ENCODE measurements around the gene CACNA2D4.
A peak's percentile ranks its signal among the peaks of the same experiment; 100 is the strongest.
"Not testable (repeated sequence)": the region's sequence is repeated elsewhere in the genome, so short reads cannot be mapped to it uniquely, and the experiment has no call there.

CACNA2D4 gene

GRCh38 chr12:1825382-1826102 lies 92.9 kb downstream of the CACNA2D4 start:
- Histone ChIP-seq H3K4me1 (ENCODE audit: control insufficient read depth, insufficient read depth, low read length) (no peaks in the 10 kb centered on the region), H3K36me3 (ENCODE audit: control insufficient read depth, insufficient read depth, low read length, severe bottlenecking) (no peaks in the 10 kb centered on the region), H3K27me3 (replicated peaks; ENCODE audit: control insufficient read depth, insufficient read depth, low read length) (peaks cover 68% of the 10 kb centered on the region), H3K9me3 (ENCODE audit: control insufficient read depth, low read length) (no peaks in the 10 kb centered on the region), H3K4me3 (ENCODE audit: low read length) (no peak overlapping the region), H3K9ac (ENCODE audit: low read length) (no peak overlapping the region)
- DNase-seq (ENCODE audit: low read depth), result no peak

GRCh38 chr12:1823237-1823636 lies 95.2 kb downstream of the CACNA2D4 start:
- Histone ChIP-seq H3K9me3 (ENCODE audit: control insufficient read depth, low read length) (no peaks in the 10 kb centered on the region), H3K4me3 (ENCODE audit: low read length) (no peak overlapping the region), H3K36me3 (ENCODE audit: control insufficient read depth, insufficient read depth, low read length, severe bottlenecking) (no peaks in the 10 kb centered on the region), H3K4me1 (ENCODE audit: control insufficient read depth, insufficient read depth, low read length) (no peaks in the 10 kb centered on the region), H3K27me3 (replicated peaks; ENCODE audit: control insufficient read depth, insufficient read depth, low read length) (peaks cover 64% of the 10 kb centered on the region), H3K9ac (ENCODE audit: low read length) (no peak overlapping the region)
- no peak for DNase-seq (ENCODE audit: low read depth)

GRCh38 chr12:1822699-1823098 lies 95.8 kb downstream of the CACNA2D4 start:
- no peaks in the 10 kb centered on the region for H3K4me1 ChIP-seq (ENCODE audit: control insufficient read depth, insufficient read depth, low read length)
- H3K36me3 ChIP-seq (ENCODE audit: control insufficient read depth, insufficient read depth, low read length, severe bottlenecking), result no peaks in the 10 kb centered on the region
- no peak for DNase-seq (ENCODE audit: low read depth)
- H3K9me3 ChIP-seq (ENCODE audit: control insufficient read depth, low read length), result no peaks in the 10 kb centered on the region
- H3K4me3 ChIP-seq (ENCODE audit: low read length), result no peak overlapping the region
- no peak overlapping the region for H3K9ac ChIP-seq (ENCODE audit: low read length)
- H3K27me3 ChIP-seq (replicated peaks; ENCODE audit: control insufficient read depth, insufficient read depth, low read length), result peaks cover 64% of the 10 kb centered on the region

GRCh38 chr12:1821805-1822204 lies 96.6 kb downstream of the CACNA2D4 start:
- no peak for DNase-seq (ENCODE audit: low read depth)
- Histone ChIP-seq H3K4me1 (ENCODE audit: control insufficient read depth, insufficient read depth, low read length) (no peaks in the 10 kb centered on the region), H3K4me3 (ENCODE audit: low read length) (no peak overlapping the region), H3K27me3 (replicated peaks; ENCODE audit: control insufficient read depth, insufficient read depth, low read length) (peaks cover 61% of the 10 kb centered on the region), H3K9me3 (ENCODE audit: control insufficient read depth, low read length) (no peaks in the 10 kb centered on the region), H3K36me3 (ENCODE audit: control insufficient read depth, insufficient read depth, low read length, severe bottlenecking) (no peaks in the 10 kb centered on the region), H3K9ac (ENCODE audit: low read length) (no peak overlapping the region)

- H3K36me3 ChIP-seq (ENCODE audit: control insufficient read depth, insufficient read depth, low read length, severe bottlenecking), result no peaks in the 10 kb centered on the region
- no peak overlapping the region for H3K4me3 ChIP-seq (ENCODE audit: low read length)
- no peak for DNase-seq (ENCODE audit: low read depth)
- no peaks in the 10 kb centered on the region for H3K4me1 ChIP-seq (ENCODE audit: control insufficient read depth, insufficient read depth, low read length)
- peaks cover 68% of the 10 kb centered on the region for H3K27me3 ChIP-seq (replicated peaks; ENCODE audit: control insufficient read depth, insufficient read depth, low read length)
- no peaks in the 10 kb centered on the region for H3K9me3 ChIP-seq (ENCODE audit: control insufficient read depth, low read length)
- no peak overlapping the region for H3K9ac ChIP-seq (ENCODE audit: low read length)
Observed at GRCh38 chr12:1820896-1821291, 97.6 kb downstream of the CACNA2D4 start.

- Histone ChIP-seq H3K4me3 (ENCODE audit: low read length) (no peak within 1 kb of the TSS), H3K9ac (ENCODE audit: low read length) (no peak within 1 kb of the TSS), H3K27me3 (replicated peaks; ENCODE audit: control insufficient read depth, insufficient read depth, low read length) (peaks cover 67% of the 10 kb centered on the region), H3K36me3 (ENCODE audit: control insufficient read depth, insufficient read depth, low read length, severe bottlenecking) (no peaks in the 10 kb centered on the region), H3K9me3 (ENCODE audit: control insufficient read depth, low read length) (no peaks in the 10 kb centered on the region), H3K4me1 (ENCODE audit: control insufficient read depth, insufficient read depth, low read length) (no peaks in the 10 kb centered on the region)
- DNase-seq (ENCODE audit: low read depth), result peak; percentile 40
Observed at GRCh38 chr12:1820191-1820895, 98.1 kb downstream of the CACNA2D4 start, which contains the start of gene LRTM2. TSS of gene LRTM2 (plus strand) at chr12:1820565. CDS start at chr12:1828149, 7,584 bp downstream.

GRCh38 chr12:1819571-1819970 lies 98.9 kb downstream of the CACNA2D4 start:
- H3K9ac ChIP-seq (ENCODE audit: low read length), result no peak overlapping the region
- peaks cover 65% of the 10 kb centered on the region for H3K27me3 ChIP-seq (replicated peaks; ENCODE audit: control insufficient read depth, insufficient read depth, low read length)
- no peaks in the 10 kb centered on the region for H3K4me1 ChIP-seq (ENCODE audit: control insufficient read depth, insufficient read depth, low read length)
- DNase-seq (ENCODE audit: low read depth), result no peak
- H3K36me3 ChIP-seq (ENCODE audit: control insufficient read depth, insufficient read depth, low read length, severe bottlenecking), result no peaks in the 10 kb centered on the region
- no peak overlapping the region for H3K4me3 ChIP-seq (ENCODE audit: low read length)
- no peaks in the 10 kb centered on the region for H3K9me3 ChIP-seq (ENCODE audit: control insufficient read depth, low read length)

GRCh38 chr12:1819050-1819449 lies 99.4 kb downstream of the CACNA2D4 start:
- no peak overlapping the region for H3K9ac ChIP-seq (ENCODE audit: low read length)
- H3K36me3 ChIP-seq (ENCODE audit: control insufficient read depth, insufficient read depth, low read length, severe bottlenecking), result no peaks in the 10 kb centered on the region
- no peaks in the 10 kb centered on the region for H3K9me3 ChIP-seq (ENCODE audit: control insufficient read depth, low read length)
- peaks cover 60% of the 10 kb centered on the region for H3K27me3 ChIP-seq (replicated peaks; ENCODE audit: control insufficient read depth, insufficient read depth, low read length)
- H3K4me1 ChIP-seq (ENCODE audit: control insufficient read depth, insufficient read depth, low read length), result peaks cover 1% of the 10 kb centered on the region
- no peak overlapping the region for H3K4me3 ChIP-seq (ENCODE audit: low read length)
- no peak for DNase-seq (ENCODE audit: low read depth)

GRCh38 chr12:1817928-1818327 lies 100.5 kb downstream of the CACNA2D4 start:
- H3K9me3 ChIP-seq (ENCODE audit: control insufficient read depth, low read length); H3K9ac ChIP-seq (ENCODE audit: low read length); H3K36me3 ChIP-seq (ENCODE audit: control insufficient read depth, insufficient read depth, low read length, severe bottlenecking); H3K4me3 ChIP-seq (ENCODE audit: low read length); DNase-seq (ENCODE audit: low read depth): not testable (repeated sequence)
- H3K27me3 ChIP-seq (replicated peaks; ENCODE audit: control insufficient read depth, insufficient read depth, low read length), result peaks cover 49% of the 10 kb centered on the region
- H3K4me1 ChIP-seq (ENCODE audit: control insufficient read depth, insufficient read depth, low read length), result peaks cover 12% of the 10 kb centered on the region

- Histone ChIP-seq H3K4me1 (ENCODE audit: control insufficient read depth, insufficient read depth, low read length) (peaks cover 16% of the 10 kb centered on the region), H3K27me3 (replicated peaks; ENCODE audit: control insufficient read depth, insufficient read depth, low read length) (peaks cover 48% of the 10 kb centered on the region), H3K9ac (ENCODE audit: low read length) (no peak overlapping the region), H3K9me3 (ENCODE audit: control insufficient read depth, low read length) (no peaks in the 10 kb centered on the region), H3K4me3 (ENCODE audit: low read length) (no peak overlapping the region), H3K36me3 (ENCODE audit: control insufficient read depth, insufficient read depth, low read length, severe bottlenecking) (no peaks in the 10 kb centered on the region)
- DNase-seq (ENCODE audit: low read depth), result no peak
Observed at GRCh38 chr12:1816730-1817348, 101.6 kb downstream of the CACNA2D4 start.
